ENCODE results near the gene SLC1A2. TPM values are rescaled to one million over a fixed set of nuclear protein-coding genes. Genes with fewer than 3 reads are reported as not detected.

SLC1A2 gene
- total and polyA plus RNA-seq, 2 donors (not counting 3 experiments of a cell fraction or from before 2014, with no cell fraction given): not detected

DNA sequence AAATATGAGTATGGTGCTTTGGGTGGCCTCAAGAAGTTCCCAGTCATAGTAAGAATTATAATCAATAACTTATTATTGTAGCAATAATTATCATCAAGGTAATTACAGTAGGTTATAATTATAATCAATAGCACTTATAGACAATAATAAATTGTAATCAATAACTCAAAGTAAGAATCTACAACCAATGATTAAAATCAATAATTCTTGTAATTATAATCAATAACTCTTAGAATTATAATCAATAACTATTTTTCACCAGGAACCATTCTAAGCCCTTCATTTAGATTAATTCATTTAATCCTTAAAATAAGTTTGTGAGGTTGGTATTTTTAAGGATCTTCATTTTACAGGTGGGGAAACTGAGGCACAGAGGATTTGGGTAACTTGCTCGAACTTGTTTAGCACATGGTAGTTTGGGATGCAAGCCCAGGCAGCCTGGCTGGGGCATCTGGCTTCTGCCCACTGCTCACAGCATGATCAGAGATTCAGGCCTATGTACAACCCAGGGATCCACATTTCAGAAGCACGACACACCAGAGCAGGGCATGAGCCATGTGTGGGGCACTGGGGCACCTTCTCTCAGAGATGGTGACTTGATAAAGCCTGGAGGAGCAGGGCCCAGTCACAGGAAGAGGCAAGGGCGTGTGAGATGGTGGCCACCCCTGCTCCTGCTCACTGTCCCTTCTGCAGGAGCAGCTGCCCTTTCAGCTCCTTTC lies 46.6 kb downstream of the SLC1A2 start:
- DNase-seq (ENCODE audit: low read depth, low spot score) (no peak), FAIRE-seq (no peak)
- TF ChIP-seq, protein P1, sequence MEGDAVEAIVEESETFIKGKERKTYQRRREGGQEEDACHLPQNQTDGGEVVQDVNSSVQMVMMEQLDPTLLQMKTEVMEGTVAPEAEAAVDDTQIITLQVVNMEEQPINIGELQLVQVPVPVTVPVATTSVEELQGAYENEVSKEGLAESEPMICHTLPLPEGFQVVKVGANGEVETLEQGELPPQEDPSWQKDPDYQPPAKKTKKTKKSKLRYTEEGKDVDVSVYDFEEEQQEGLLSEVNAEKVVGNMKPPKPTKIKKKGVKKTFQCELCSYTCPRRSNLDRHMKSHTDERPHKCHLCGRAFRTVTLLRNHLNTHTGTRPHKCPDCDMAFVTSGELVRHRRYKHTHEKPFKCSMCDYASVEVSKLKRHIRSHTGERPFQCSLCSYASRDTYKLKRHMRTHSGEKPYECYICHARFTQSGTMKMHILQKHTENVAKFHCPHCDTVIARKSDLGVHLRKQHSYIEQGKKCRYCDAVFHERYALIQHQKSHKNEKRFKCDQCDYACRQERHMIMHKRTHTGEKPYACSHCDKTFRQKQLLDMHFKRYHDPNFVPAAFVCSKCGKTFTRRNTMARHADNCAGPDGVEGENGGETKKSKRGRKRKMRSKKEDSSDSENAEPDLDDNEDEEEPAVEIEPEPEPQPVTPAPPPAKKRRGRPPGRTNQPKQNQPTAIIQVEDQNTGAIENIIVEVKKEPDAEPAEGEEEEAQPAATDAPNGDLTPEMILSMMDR (IDR thresholded peaks at IDR 0.05; ENCODE audit: extremely low read depth in 1 of 2, insufficient read depth in 1 of 2, low read depth in 1 of 2, low read length in 2 of 2): no peak
- no peak for TF ChIP-seq GATA2 (IDR thresholded peaks at IDR 0.05; ENCODE audit: insufficient read depth, insufficient read length, low read depth, low read length)
- no peak for TF ChIP-seq POLR2AphosphoS5 (IDR thresholded peaks at IDR 0.05; ENCODE audit: insufficient read depth, low read depth, low read length)
- TF ChIP-seq MYC (IDR thresholded peaks at IDR 0.05; ENCODE audit: low read depth, low read length): no peak
- TF ChIP-seq POLR2A (IDR thresholded peaks at IDR 0.05; ENCODE audit: low read depth, low read length): no peak
- TF ChIP-seq JUN (IDR thresholded peaks at IDR 0.05; ENCODE audit: borderline replicate concordance, insufficient read depth, insufficient read length, low read depth): no peak
- TF ChIP-seq FOS (IDR thresholded peaks at IDR 0.05; ENCODE audit: borderline replicate concordance, insufficient read depth, low read length): no peak
- TF ChIP-seq EZH2 (IDR thresholded peaks at IDR 0.05; ENCODE audit: borderline replicate concordance, low read depth, low read length, severe bottlenecking): no peak
- TF ChIP-seq, protein P2, sequence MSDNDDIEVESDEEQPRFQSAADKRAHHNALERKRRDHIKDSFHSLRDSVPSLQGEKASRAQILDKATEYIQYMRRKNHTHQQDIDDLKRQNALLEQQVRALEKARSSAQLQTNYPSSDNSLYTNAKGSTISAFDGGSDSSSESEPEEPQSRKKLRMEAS (IDR thresholded peaks at IDR 0.05; ENCODE audit: insufficient read depth, insufficient read length): no peak
- H3K79me2 ChIP-seq (ENCODE audit: control insufficient read depth, insufficient read depth, low read length): no peaks in the 10 kb centered on the region
- no peak overlapping the region for H3K9ac ChIP-seq (replicated peaks; ENCODE audit: extremely low read depth, insufficient read depth, low read length)
- H2AFZ ChIP-seq (ENCODE audit: low read depth, low read length): no peak overlapping the region
- dilution Hi-C loops (cut with MboI; ENCODE audit: extremely low pct_ligation_motif_present, low sequenced_read_pairs): no loop called here
- no peaks in the 10 kb centered on the region for H3K36me3 ChIP-seq (ENCODE audit: control insufficient read depth in 2 of 2, extremely low read depth in 1 of 2, insufficient read depth in 2 of 2, low read length in 2 of 2)
- no peaks in the 10 kb centered on the region for H4K20me1 ChIP-seq (replicated peaks; ENCODE audit: control insufficient read depth, extremely low read depth, insufficient read depth, low read length)
- no peaks in the 10 kb centered on the region for H3K9me3 ChIP-seq (replicated peaks; ENCODE audit: control insufficient read depth, insufficient read depth, low read length)
- ChIA-PET CTCF (no interaction called here), POLR2A (no interaction called here)
- H3K4me1 ChIP-seq (ENCODE audit: control insufficient read depth, extremely low read depth, insufficient read depth, low read length): no peaks in the 10 kb centered on the region
- no peak overlapping the region for H3K4me3 ChIP-seq (replicated peaks in 1 of 3; ENCODE audit: insufficient read depth in 1 of 3, low read depth in 1 of 3, low read length in 3 of 3)
- intact Hi-C loops (cut with micrococcal nuclease): no loop called here
- H3K27ac ChIP-seq (ENCODE audit: insufficient read depth, low read depth, low read length): no peak overlapping the region
- H3K4me2 ChIP-seq (ENCODE audit: insufficient read depth, low read length): no peak overlapping the region
- H3K9me1 ChIP-seq (replicated peaks; ENCODE audit: control insufficient read depth, extremely low read depth, insufficient read depth, low read length): no peaks in the 10 kb centered on the region
- no TSS peak for BruUV-seq (replicated peaks)
- peaks cover 0 to 10% of the 10 kb centered on the region in 2 experiments for H3K27me3 ChIP-seq (ENCODE audit: control insufficient read depth in 2 of 2, insufficient read depth in 2 of 2, low read length in 2 of 2)

Measured in endothelial cell of umbilical vein (primary cell).